SK-N-SH (cell line): Measurements from ENCODE around the gene NEUROG2. TPM values are rescaled to one million over a fixed set of nuclear protein-coding genes. Genes with fewer than 3 reads are reported as not detected.

ENCODE experiments used
- CTCF ChIA-PET: fragments of 300-600, 350-600 bp; formaldehyde crosslinking; extraction: SDS; loops from one replicate; lab custom pipeline; 2021; lab: Yijun Ruan, JAX
- POLR2A ChIA-PET: fragments of 350-600 bp; sonication (Branson Sonifier 250); formaldehyde crosslinking; extraction: SDS; loops from one replicate; lab custom pipeline; 2020; ENCODE audit warnings: antibody characterized with exemption, inconsistent platforms; lab: Yijun Ruan, JAX
- DNase-seq: peaks from one replicate; pipeline ENCODE4 v3.0.0; 2012
- H2AFZ ChIP-seq: fragments of 200-600 bp; sonication (generic); 2 replicates; pipeline ENCODE4 v1.8.1; 2016; ENCODE audit warnings: antibody characterized with exemption, mild to moderate bottlenecking, low read depth
- H3F3A ChIP-seq: fragments of 200-600 bp; sonication (generic); replicated peaks from 2 replicates; pipeline ENCODE3; 2016; ENCODE audit warnings: antibody characterized with exemption, mild to moderate bottlenecking; ENCODE audit not compliant: insufficient read depth
- H3K27ac ChIP-seq, 2 experiments: fragments of 200-500 bp in 1 of 2; fragments of 200-600 bp in 1 of 2; sonication (Bioruptor generic) in 1 of 2; sonication (generic), shearing (Covaris generic) in 1 of 2; 2 replicates each; pipeline versions ENCODE4 v1.5.1 to v1.6.1; 2014 to 2016; ENCODE audit warnings: low read depth in 2 of 2, inconsistent platforms in 1 of 2, low read length in 1 of 2, mild to moderate bottlenecking in 1 of 2, mixed read lengths in 1 of 2
- H3K27me3 ChIP-seq: fragments of 200-600 bp; sonication (generic), shearing (Covaris generic); 2 replicates; pipeline ENCODE4 v1.6.1; 2016; ENCODE audit warnings: mixed run types; ENCODE audit not compliant: insufficient read depth
- H3K36me3 ChIP-seq, 2 experiments: fragments of 200-500 bp in 1 of 2; fragments of 200-600 bp in 1 of 2; sonication (Bioruptor generic) in 1 of 2; sonication (generic) in 1 of 2; replicated peaks in 1 of 2; 2 replicates each; pipeline versions ENCODE3 to v1.5.1; 2014 to 2016; ENCODE audit warnings: low read length in 1 of 2, mild to moderate bottlenecking in 1 of 2; ENCODE audit not compliant: insufficient read depth in 2 of 2, control insufficient read depth in 1 of 2
- H3K4me1 ChIP-seq, 2 experiments: fragments of 200-500 bp in 1 of 2; fragments of 200-600 bp in 1 of 2; sonication (Bioruptor generic) in 1 of 2; sonication (generic), shearing (Covaris generic) in 1 of 2; 2 replicates each; pipeline versions ENCODE4 v1.5.1 to v1.6.1; 2014 to 2016; ENCODE audit warnings: low read depth in 1 of 2, low read length in 1 of 2, mixed run types in 1 of 2; ENCODE audit not compliant: insufficient read depth in 2 of 2, control insufficient read depth in 1 of 2
- H3K4me2 ChIP-seq: fragments of 200-600 bp; sonication (generic), shearing (Covaris generic); 2 replicates; pipeline ENCODE4 v1.6.1; 2017; ENCODE audit warnings: mixed run types
- H3K4me3 ChIP-seq, 2 experiments: fragments of 200-500 bp in 1 of 2; fragments of 200-600 bp in 1 of 2; sonication (Bioruptor generic) in 1 of 2; sonication (generic), shearing (Covaris generic) in 1 of 2; 2 replicates each; pipeline versions ENCODE4 v1.5.1 to v1.8.1; 2014 to 2016; ENCODE audit warnings: low read depth in 2 of 2, inconsistent platforms in 1 of 2, low read length in 1 of 2, mild to moderate bottlenecking in 1 of 2, mixed read lengths in 1 of 2, moderate library complexity in 1 of 2
- H3K79me2 ChIP-seq: fragments of 200-600 bp; sonication (generic); 2 replicates; pipeline ENCODE4 v1.8.1; 2017; ENCODE audit warnings: mild to moderate bottlenecking; ENCODE audit not compliant: insufficient read depth
- H3K9ac ChIP-seq: fragments of 200-600 bp; sonication (generic); 2 replicates; pipeline ENCODE4 v1.6.1; 2017; ENCODE audit warnings: mixed run types
- H3K9me2 ChIP-seq: fragments of 200-600 bp; sonication (generic); 2 replicates; pipeline ENCODE4 v1.6.1; 2017; ENCODE audit warnings: mixed run types
- H3K9me3 ChIP-seq: fragments of 200-600 bp; sonication (generic); 2 replicates; pipeline ENCODE4 v1.6.1; 2017; ENCODE audit warnings: mixed run types, mild to moderate bottlenecking, moderate library complexity
- H4K20me1 ChIP-seq: fragments of 200-600 bp; sonication (generic); 2 replicates; pipeline ENCODE4 v1.6.1; 2017; ENCODE audit warnings: mild to moderate bottlenecking, mixed run types; ENCODE audit not compliant: insufficient read depth
- CTCF ChIP-seq: fragments of 200-600 bp; sonication (generic); IDR thresholded peaks from 2 replicates; pipeline ENCODE4 v1.6.1; 2017; ENCODE audit warnings: antibody characterized with exemption, mild to moderate bottlenecking, moderate library complexity
- ELF1 ChIP-seq: IDR thresholded peaks from 2 replicates; pipeline ENCODE4 v1.4.0; 2012
- FOSL2 ChIP-seq: IDR thresholded peaks from 2 replicates; pipeline ENCODE4 v1.4.0; 2012; ENCODE audit warnings: low read depth, mild to moderate bottlenecking, moderate library complexity, borderline replicate concordance
- FOXJ3 ChIP-seq: sonication (generic); formaldehyde crosslinking; IDR thresholded peaks from 2 replicates; pipeline ENCODE4 v1.5.1; 2020; ENCODE audit warnings: mild to moderate bottlenecking, missing genetic modification reagents
- GABPA ChIP-seq: IDR thresholded peaks from 2 replicates; pipeline ENCODE4 v1.4.0; 2012; ENCODE audit warnings: low read depth, mild to moderate bottlenecking
- JUND ChIP-seq: IDR thresholded peaks from 2 replicates; pipeline ENCODE4 v1.4.0; 2012
- MXI1 ChIP-seq: IDR thresholded peaks from 2 replicates; pipeline ENCODE4 v1.6.1; 2012; ENCODE audit warnings: mild to moderate bottlenecking, low read depth, low read length, improper control_type of control experiment
- PBX3 ChIP-seq: IDR thresholded peaks from 2 replicates; pipeline ENCODE4; 2012
- REST ChIP-seq: IDR thresholded peaks from 2 replicates; pipeline ENCODE4 v1.6.1; 2012; ENCODE audit warnings: mild to moderate bottlenecking, low read depth, low read length, moderate library complexity
- RFX5 ChIP-seq: IDR thresholded peaks from 2 replicates; pipeline ENCODE4 v1.6.1; 2012; ENCODE audit warnings: mild to moderate bottlenecking, improper control_type of control experiment, low read length
- TCF12 ChIP-seq: IDR thresholded peaks from 2 replicates; pipeline ENCODE4 v1.4.0; 2012
- USF1 ChIP-seq: IDR thresholded peaks from 2 replicates; pipeline ENCODE4 v1.4.0; 2012; ENCODE audit warnings: low read depth, borderline replicate concordance
- WGBS: methylation state at CpG from one replicate; pipeline ENCODE4 v1.1.6; 2017; ENCODE audit warnings: low lambda C conversion rate; 5-methylcytosine and 5-hydroxymethylcytosine counted together
- polyA plus RNA-seq, 3 experiments: library from polyadenylated mRNA; depleted of rRNA; stranded (reverse); fragments of >200 nt; gene quantifications; 2 replicates each; pipeline ENCODE4 v1.2.3, GENCODE V29; 2012

The NEUROG2 gene
- polyA plus RNA-seq, 1 of the 3 experiments (the other 2 are of a cell fraction), result not detected

- no peaks in the 10 kb centered on the region for H4K20me1 ChIP-seq
- no peak overlapping the region for H3K4me2 ChIP-seq
- H3K79me2 ChIP-seq, result no peaks in the 10 kb centered on the region
- H3K4me3 ChIP-seq, result no peak overlapping the region
- peaks cover 13 to 33% of the 10 kb centered on the region in 2 experiments; a peak in 3 of 4 replicates for H3K4me1 ChIP-seq
- H3F3A ChIP-seq, result no peaks in the 10 kb centered on the region
- WGBS, result 96% methylated on average over 4 of the region's 4 CpGs
- H3K27me3 ChIP-seq, result peaks cover 23% of the 10 kb centered on the region
- TF ChIP-seq REST (no peak), FOXJ3 (CRISPR knock-in tag) (no peak), FOSL2 (no peak), TCF12 (no peak), USF1 (no peak), MXI1 (no peak), JUND (no peak), RFX5 (no peak), ELF1 (no peak), CTCF (no peak), GABPA (no peak), PBX3 (no peak)
- H3K36me3 ChIP-seq, result no peaks in the 10 kb centered on the region
- H3K9me2 ChIP-seq, result no peaks in the 10 kb centered on the region
- H3K9ac ChIP-seq, result no peak overlapping the region
- no peak overlapping the region for H2AFZ ChIP-seq
- ChIA-PET CTCF (interaction anchor here (0.8 to 1.8 kb wide), 2 partner anchors 93 to 412 kb away, joined by 3 to 4 read pairs; no protein-coding TSS in a partner anchor), POLR2A (no interaction called here)
- H3K27ac ChIP-seq, result no peak overlapping the region
- no peaks in the 10 kb centered on the region for H3K9me3 ChIP-seq
- no peak for DNase-seq
Measured at GRCh38 chr4:112511803-112512118, 4.2 kb downstream of the NEUROG2 start.
